Activated effector memory CD4-positive, alpha-beta T cell treated with Interleukin-2 at 50 U/mL for 16 hours (primary cell): ENCODE data around the gene GRIK2.

Source experiments
- DNase-seq: peaks from one replicate; pipeline ENCODE4 v3.0.0-alpha.2; 2020

GRIK2 gene

GRCh38 chr6:101650402-101651100 is 257.0 kb downstream of the GRIK2 start:
- no peak for DNase-seq

DNA sequence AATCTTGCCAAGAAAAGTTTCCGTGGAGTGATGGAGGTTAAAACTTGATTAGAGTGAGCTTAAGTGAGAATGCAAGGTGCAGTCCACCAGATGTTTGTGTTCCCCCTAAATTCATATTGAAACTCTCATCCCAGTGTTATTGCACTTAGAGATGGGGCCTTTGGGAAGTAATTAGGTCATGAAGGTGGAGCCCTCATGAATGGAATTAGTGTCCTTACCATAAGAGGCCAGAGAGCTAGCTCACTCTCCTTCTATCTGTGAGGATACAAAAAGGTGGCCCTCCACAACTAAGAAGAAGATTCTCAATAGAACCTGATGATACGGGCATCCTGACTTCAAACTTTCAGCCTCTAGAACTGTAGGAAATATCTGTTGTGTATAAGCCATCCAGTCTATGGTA is 258.6 kb downstream of the GRIK2 start:
- DNase-seq = no peak

DNA sequence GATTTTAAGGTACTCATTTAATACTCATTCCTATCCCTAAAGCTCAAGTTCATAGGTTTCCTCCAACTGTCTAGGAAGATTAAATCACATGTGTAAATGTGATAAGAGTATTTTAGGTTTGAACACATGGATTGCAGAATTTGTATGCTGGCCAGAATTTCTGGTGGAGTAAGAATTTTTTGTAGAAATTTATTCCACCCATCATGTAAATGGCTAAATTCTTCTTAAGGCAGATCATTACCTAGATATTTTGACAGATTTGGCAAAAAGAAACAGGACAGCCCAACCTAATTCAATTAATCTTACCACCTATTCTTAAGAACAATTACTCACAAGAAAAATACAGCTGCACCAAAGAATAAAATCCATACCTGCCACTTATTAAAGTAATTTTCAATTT is 261.6 kb downstream of the GRIK2 start:
- no peak for DNase-seq

GRCh38 chr6:101662111-101662897 is 268.8 kb downstream of the GRIK2 start:
- DNase-seq = no peak

DNA sequence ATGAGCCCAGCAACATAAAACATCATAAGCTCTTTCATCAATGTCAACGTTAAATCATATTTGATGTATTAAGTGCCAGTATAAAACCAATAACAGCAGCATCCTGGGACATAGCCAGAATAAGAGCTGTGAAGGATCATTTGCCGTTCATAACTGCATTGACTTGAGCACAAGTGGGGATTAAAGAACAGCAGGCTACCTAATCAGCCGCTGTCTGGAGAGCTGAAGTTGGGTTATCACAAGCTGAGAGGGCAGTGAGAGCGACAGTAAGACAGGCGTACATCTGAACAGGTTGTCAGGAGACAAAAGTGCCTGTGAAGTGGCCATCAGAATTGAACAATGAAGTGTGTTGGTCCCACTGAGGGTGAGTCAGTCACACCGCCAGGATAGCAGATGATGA is 269.6 kb downstream of the GRIK2 start:
- DNase-seq = no peak

GRCh38 chr6:101666256-101666655 is 272.7 kb downstream of the GRIK2 start:
- DNase-seq = no peak

DNA sequence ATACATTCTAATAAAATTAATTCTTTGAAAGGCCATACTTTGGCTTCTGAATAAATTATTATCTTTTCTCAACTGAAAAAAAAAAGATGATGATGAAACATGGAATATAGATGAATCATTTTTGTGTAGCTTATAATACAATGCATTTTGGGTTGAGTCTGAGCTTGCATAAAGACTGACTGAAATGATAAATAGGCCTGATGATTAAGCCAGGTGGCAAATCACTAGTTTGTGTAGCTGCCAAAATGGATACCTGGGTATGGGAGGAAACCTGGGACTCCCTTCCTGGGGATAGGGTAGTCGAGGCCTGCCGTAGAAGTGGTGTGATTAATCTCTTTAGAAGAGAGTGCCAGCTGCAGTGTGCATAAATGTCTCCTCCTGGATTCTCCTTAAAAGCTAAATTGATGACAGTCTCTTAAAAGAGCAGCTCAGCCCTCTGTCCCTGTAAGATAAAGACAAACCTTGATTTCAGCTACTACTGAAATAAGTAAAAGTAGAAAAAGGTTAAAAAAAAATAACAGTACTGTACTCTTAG is 275.1 kb downstream of the GRIK2 start:
- DNase-seq = no peak

- no peak for DNase-seq
Measured at GRCh38 chr6:101676187-101676586, 282.7 kb downstream of the GRIK2 start.

DNA sequence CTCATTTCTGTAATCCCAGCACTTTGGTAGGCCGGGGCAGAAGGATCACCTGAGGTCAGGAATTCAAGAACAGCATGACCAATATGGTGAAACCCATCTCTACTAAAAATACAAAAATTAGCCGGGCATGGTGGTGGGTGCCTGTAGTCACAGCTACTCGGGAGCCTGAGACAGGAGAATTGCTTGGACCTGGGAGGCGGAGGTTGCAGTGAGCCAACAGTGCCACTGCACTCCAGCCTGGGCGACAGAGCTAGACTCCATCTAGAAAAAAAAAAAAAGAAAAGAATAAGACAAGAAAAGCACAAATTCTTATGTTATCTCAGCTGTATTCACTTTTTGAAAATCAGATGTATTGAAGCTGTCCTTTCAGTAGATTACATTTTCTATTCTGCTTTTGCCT is 289.4 kb downstream of the GRIK2 start:
- no peak for DNase-seq

DNA sequence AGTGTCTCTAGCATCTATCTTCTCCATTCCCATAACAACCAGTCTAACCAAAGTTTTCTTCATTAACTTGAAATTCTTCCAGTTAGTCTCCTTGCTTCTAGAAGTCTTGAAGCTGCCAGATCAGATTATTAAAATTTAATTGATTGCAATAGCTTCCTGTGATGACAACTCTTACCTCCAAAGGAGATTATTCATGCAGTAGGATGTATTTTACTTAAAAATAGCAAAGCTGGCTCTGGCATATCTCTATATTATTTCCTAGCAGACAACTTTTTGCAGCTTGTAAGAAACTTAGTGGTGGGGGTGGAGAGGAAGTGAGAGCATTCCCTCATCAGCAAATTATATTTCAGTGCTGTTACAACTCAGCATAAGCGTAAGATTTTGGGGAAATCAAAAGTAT is 290.4 kb downstream of the GRIK2 start:
- no peak for DNase-seq

- no peak for DNase-seq
Measured at GRCh38 chr6:101686653-101687052, 293.1 kb downstream of the GRIK2 start.

DNA sequence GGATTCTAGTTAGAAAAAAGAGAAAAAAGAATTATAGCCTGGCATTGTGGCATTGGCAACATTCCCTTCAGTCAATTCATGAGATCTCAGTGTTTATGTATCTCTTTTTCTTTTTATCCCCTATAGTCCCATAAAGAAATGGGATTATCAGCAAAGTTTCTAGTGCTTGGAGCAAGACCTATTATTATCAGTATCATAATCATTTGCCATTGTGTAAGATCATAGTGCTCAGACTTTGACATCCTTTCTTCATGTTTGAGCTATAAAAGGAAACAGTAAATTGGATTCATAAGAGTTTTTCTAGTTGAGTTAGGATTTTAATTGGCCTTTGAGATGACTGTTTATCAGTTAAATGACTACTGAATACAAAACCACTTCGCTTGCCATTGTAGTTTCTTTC is 295.6 kb downstream of the GRIK2 start:
- DNase-seq = no peak

GRCh38 chr6:101689695-101690094 is 296.2 kb downstream of the GRIK2 start:
- DNase-seq = no peak

- DNase-seq = no peak
Measured at GRCh38 chr6:101700655-101701054, 307.1 kb downstream of the GRIK2 start.

DNA sequence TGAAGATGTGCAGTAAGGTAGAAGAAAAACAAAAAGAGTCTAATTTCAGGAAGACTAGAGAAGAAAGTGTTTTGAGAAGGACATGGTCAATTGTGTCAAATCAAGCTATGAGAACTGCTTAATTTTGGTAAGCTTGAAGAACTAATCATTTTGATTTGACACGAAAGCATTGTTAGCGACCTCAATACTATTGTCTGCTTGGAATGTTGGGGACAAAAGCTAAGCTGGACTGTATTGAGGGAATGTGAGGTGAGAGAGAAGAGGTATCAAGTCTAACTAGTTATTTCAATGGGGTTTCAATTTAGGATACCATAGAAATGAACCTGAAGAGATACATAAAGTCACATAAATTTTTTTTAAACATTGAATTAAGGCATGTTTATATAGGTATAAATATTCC is 309.8 kb downstream of the GRIK2 start:
- no peak for DNase-seq

DNA sequence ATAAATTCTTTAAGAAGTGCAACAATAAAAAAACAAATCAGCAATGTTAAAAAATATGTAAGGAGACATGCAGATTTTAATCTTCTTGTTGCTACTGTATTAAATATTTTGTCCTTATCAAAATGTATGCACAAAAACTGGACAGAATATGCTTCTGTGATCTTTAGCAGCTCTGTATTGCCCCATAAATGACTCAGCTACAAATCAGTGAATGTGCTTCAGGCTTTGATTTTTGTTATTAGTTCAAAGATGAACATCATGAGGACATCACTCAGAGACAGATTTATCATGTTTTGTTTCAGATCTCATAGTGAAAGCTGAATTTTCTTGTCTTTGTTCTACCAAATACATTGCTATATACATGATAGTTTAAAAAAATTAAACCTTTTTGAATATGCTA is 312.4 kb downstream of the GRIK2 start:
- no peak for DNase-seq

GRCh38 chr6:101706576-101706975 is 313.1 kb downstream of the GRIK2 start:
- no peak for DNase-seq

- DNase-seq = no peak
Measured at GRCh38 chr6:101711518-101711917, 318.0 kb downstream of the GRIK2 start.

DNA sequence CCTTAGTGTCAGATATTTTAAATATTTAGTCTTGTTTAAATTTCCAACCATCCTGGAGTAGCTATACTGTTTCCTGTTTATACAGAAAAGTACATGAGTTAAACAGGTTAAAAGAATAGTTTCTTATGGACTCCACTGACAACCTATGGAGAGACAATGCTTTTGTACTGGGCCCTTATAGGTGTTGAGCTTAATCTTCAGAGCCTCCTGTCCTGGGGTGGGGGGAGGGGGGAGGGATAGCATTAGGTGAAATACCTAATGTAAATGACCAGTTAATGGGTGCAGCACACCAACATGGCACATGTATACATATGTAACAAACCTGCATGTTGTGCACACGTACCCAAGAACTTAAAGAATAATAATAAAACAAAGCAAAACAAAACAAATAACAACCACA is 322.9 kb downstream of the GRIK2 start:
- no peak for DNase-seq

DNA sequence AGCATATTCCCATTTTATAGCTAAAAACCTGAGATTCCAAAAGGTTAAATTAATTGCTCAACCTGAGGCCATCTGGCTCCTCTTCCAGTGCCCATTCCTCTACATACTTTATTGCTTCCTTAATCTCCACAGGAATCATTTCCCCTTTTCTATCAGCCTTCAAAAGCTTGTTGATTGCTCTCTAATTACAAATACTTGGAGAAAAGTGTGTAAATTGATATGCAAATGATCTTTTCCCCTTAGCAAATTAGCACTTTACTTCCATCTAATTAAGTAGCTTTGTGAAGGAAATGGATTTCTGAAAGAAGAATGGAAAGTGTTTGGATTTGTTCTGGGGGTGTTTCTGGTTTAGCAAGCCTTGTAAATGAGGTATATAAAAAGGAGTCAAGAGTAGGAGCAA is 323.3 kb downstream of the GRIK2 start:
- no peak for DNase-seq

DNA sequence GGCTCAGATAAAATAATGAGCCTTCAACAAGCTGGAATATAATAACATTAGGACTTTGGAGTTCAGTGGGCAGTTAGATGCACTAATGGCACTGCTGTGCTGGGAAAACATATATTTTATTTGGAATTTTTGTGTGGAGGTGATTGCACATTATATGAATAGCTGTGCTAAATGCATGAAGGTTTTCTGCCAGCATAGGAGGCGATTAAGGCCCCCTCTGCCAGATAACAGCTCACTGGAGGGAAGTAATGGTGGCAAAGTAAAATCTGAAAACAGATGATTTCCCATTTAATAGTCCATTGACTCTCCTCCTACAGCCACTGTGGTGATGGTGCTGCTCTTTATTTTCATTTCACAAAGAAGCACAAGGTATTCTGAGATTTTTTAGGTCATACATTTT is 326.0 kb downstream of the GRIK2 start:
- no peak for DNase-seq

- no peak for DNase-seq
Measured at GRCh38 chr6:101722471-101722870, 329.0 kb downstream of the GRIK2 start.

- no peak for DNase-seq
Measured at GRCh38 chr6:101722991-101723579, 329.6 kb downstream of the GRIK2 start.

DNA sequence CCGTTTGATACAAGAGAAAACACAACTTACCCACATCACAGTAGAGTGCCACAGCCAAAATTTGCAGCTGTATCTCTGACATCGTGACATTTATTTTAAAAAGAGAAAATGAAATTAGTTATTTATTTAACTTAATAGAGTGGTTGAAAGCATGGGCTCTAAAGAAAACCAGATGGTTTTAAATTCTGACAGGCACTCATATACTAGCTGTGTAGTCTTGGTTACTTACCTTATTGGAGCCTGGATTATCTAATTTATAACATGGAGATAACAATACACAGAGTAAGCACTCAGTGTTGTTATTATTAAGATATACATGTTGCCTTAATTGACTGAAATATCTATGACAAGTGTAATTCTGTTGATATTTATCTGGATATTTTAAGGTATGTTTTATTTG is 334.9 kb downstream of the GRIK2 start:
- DNase-seq = no peak
